DLD1 (cell line): ENCODE results near the gene DEPDC1B.
"Not testable (repeated sequence)": the region's sequence is repeated elsewhere in the genome, so short reads cannot be mapped to it uniquely, and the experiment has no call there.

ENCODE experiments used
- in situ Hi-C: cut with HindIII; loops from 2 replicates; pipeline ENCODE4 v1.10.0; 2017; ENCODE audit warnings: low sequenced_read_pairs

Gene DEPDC1B

GRCh38 chr5:60649288-60649917 is 50.6 kb downstream of the DEPDC1B start:
- in situ Hi-C loops: no loop called here

GRCh38 chr5:60648175-60648574 is 51.8 kb downstream of the DEPDC1B start:
- in situ Hi-C loops: no loop called here

- in situ Hi-C loops: no loop called here
Measured at GRCh38 chr5:60640901-60641300, 59.1 kb downstream of the DEPDC1B start.

- in situ Hi-C loops: no loop called here
Measured at GRCh38 chr5:60639544-60639943, 60.4 kb downstream of the DEPDC1B start.

- in situ Hi-C loops: no loop called here
Measured at GRCh38 chr5:60638300-60638699, 61.7 kb downstream of the DEPDC1B start.

GRCh38 chr5:60636644-60637043 is 63.3 kb downstream of the DEPDC1B start:
- in situ Hi-C loops: no loop called here

GRCh38 chr5:60636001-60636400 is 64.0 kb downstream of the DEPDC1B start:
- in situ Hi-C loops: no loop called here

GRCh38 chr5:60634051-60634450 is 65.9 kb downstream of the DEPDC1B start:
- in situ Hi-C loops: no loop called here

GRCh38 chr5:60633341-60633740 is 66.6 kb downstream of the DEPDC1B start:
- in situ Hi-C loops: no loop called here

- in situ Hi-C loops: no loop called here
Measured at GRCh38 chr5:60632153-60632552, 67.8 kb downstream of the DEPDC1B start.

- in situ Hi-C loops: no loop called here
Measured at GRCh38 chr5:60630836-60631235, 69.1 kb downstream of the DEPDC1B start.

GRCh38 chr5:60630179-60630578 is 69.8 kb downstream of the DEPDC1B start:
- in situ Hi-C loops: no loop called here

GRCh38 chr5:60624875-60625274 is 75.1 kb downstream of the DEPDC1B start:
- in situ Hi-C loops: not testable (repeated sequence)

GRCh38 chr5:60620752-60621151 is 79.2 kb downstream of the DEPDC1B start:
- in situ Hi-C loops: not testable (repeated sequence)

- in situ Hi-C loops: no loop called here
Measured at GRCh38 chr5:60613826-60614225, 86.1 kb downstream of the DEPDC1B start.

- in situ Hi-C loops: no loop called here
Measured at GRCh38 chr5:60611099-60611740, 88.7 kb downstream of the DEPDC1B start.

- in situ Hi-C loops: no loop called here
Measured at GRCh38 chr5:60604771-60605170, 95.2 kb downstream of the DEPDC1B start.

GRCh38 chr5:60598424-60598823 is 101.5 kb downstream of the DEPDC1B start:
- in situ Hi-C loops: no loop called here

- in situ Hi-C loops: no loop called here
Measured at GRCh38 chr5:60597572-60598320, 102.2 kb downstream of the DEPDC1B start.

GRCh38 chr5:60594715-60595477 is 105.1 kb downstream of the DEPDC1B start:
- in situ Hi-C loops: no loop called here

- in situ Hi-C loops: no loop called here
Measured at GRCh38 chr5:60590172-60590571, 109.8 kb downstream of the DEPDC1B start.
